ENCODE data around the gene FOXE1. TPM values are rescaled to one million over a fixed set of nuclear protein-coding genes. Genes with fewer than 3 reads are reported as not detected.

FOXE1 gene
- total and polyA plus RNA-seq, 10 of the 15 experiments (the other 5 are each of a cell fraction or from before 2014, with no cell fraction given), result not detected

DNA sequence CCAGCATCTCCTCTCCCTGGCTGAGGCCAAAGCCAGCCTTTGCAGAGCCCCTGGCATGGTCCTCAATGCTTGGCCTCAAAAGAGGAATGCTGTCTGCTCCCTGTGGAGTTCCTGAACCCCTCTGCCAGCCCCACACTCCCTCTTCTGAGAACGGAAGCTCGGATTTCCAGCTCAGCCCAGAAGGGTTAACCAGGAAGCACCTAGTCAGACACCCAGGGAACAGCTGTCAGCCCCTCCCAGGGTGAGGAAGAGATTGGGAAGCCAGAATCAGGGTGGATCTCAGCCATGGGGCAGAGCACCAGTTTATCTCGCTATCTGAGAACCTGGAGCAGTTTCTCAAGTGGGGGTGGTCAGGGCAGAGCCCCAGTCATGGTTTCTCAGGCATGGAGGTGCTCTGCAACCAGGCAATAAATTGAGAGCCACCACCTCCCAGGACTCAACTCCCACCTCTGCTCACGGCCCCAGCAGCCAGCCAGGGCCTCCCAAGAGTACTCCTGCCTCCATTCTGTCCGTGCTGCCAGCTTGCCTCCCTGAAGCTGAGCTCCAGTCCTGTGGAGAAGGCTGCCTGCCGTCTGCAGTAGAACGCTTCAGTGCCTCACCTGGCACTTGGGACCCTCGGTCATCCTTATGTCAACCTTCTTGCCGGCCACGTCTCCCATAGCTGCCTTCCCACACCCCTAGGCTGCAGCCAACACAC, 7.6 kb downstream of the FOXE1 start:
- Histone ChIP-seq H3K4me2 (ENCODE audit: control insufficient read depth, insufficient read depth) (no peak overlapping the region), H3K36me3 (ENCODE audit: control insufficient read depth in 2 of 2, insufficient read depth in 2 of 2, low read length in 1 of 2) (no peaks in the 10 kb centered on the region), H3K27me3 (replicated peaks in 1 of 2; ENCODE audit: control insufficient read depth in 2 of 2, insufficient read depth in 2 of 2, low read length in 1 of 2) (peaks cover 17 to 20% of the 10 kb centered on the region in 2 experiments), H3K9ac (ENCODE audit: control insufficient read depth, insufficient read depth, low read length) (no peak overlapping the region), H4K20me1 (ENCODE audit: control insufficient read depth, insufficient read depth) (no peaks in the 10 kb centered on the region), H3K4me1 (ENCODE audit: control insufficient read depth, insufficient read depth, low read length) (peaks cover 4% of the 10 kb centered on the region; the same call in 1 of the 2 replicates), H3K9me3 (replicated peaks; ENCODE audit: control insufficient read depth, insufficient read depth, low read length) (peaks cover 4% of the 10 kb centered on the region; the same call in 2 of the 3 replicates), H3K4me3 (no peak overlapping the region), H3K27ac (ENCODE audit: control insufficient read depth, insufficient read depth) (no peak overlapping the region), H2AFZ (ENCODE audit: control insufficient read depth, low read depth, low read length) (no peak overlapping the region), H3K79me2 (ENCODE audit: control insufficient read depth, insufficient read depth, low read length) (no peaks in the 10 kb centered on the region)
- WGBS (ENCODE audit: insufficient coverage, insufficient replicate concordance, low lambda C conversion rate, missing lambda C conversion rate), result 33% methylated on average over 10 of the region's 10 CpGs
- in situ Hi-C loops (cut with MboI) (no loop called here), intact Hi-C loops (cut with micrococcal nuclease; ENCODE audit: unreplicated experiment) (no loop called here)
- DNase-seq (ENCODE audit: low read depth, low spot score), result no peak
- ChIA-PET RAD21 (ENCODE audit: unreplicated experiment) (no interaction called here), SMC1A (ENCODE audit: uncharacterized antibody, unreplicated experiment) (no interaction called here), CTCF (interaction anchor here (1.6 kb wide), 3 partner anchors 14 to 41 kb away, joined by 3 read pairs; no protein-coding TSS in a partner anchor), POLR2A (no interaction called here)
- no TSS peak for BruUV-seq (replicated peaks)
- FAIRE-seq, result no peak
- ATAC-seq, result no peak
- TF ChIP-seq BCL11A (IDR thresholded peaks at IDR 0.05; ENCODE audit: low read depth, low read length) (no peak), SIN3A (IDR thresholded peaks at IDR 0.05; ENCODE audit: low read depth, low read length) (no peak), CHD2 (IDR thresholded peaks at IDR 0.05; ENCODE audit: borderline replicate concordance, low read depth, low read length) (no peak), ZNF274 (IDR thresholded peaks at IDR 0.05; ENCODE audit: insufficient read depth, insufficient read length) (no peak)
- TF ChIP-seq, protein P1, sequence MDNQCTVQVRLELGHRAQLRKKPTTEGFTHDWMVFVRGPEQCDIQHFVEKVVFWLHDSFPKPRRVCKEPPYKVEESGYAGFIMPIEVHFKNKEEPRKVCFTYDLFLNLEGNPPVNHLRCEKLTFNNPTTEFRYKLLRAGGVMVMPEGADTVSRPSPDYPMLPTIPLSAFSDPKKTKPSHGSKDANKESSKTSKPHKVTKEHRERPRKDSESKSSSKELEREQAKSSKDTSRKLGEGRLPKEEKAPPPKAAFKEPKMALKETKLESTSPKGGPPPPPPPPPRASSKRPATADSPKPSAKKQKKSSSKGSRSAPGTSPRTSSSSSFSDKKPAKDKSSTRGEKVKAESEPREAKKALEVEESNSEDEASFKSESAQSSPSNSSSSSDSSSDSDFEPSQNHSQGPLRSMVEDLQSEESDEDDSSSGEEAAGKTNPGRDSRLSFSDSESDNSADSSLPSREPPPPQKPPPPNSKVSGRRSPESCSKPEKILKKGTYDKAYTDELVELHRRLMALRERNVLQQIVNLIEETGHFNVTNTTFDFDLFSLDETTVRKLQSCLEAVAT (IDR thresholded peaks at IDR 0.05), result no peak

DNA sequence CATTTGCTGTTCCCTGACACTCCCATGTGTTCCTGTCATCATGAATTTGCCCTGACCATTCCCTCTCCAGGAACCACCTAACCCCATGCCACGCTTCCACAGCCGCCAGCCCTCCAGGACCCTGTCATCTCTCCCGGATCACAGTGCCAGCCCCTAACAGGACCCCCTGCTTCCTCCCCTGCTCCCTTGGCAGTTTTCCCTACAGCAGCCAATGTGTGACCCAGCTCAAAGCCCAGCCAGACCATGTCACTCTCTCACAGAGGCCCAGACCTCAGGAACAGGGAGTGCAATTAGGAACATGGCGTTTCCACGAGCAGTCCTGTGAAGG, 8.1 kb downstream of the FOXE1 start:
- Histone ChIP-seq H3K27ac (ENCODE audit: control insufficient read depth, insufficient read depth) (no peak overlapping the region), H3K9me3 (replicated peaks; ENCODE audit: control insufficient read depth, insufficient read depth, low read length) (peaks cover 4% of the 10 kb centered on the region; the same call in 2 of the 3 replicates), H3K36me3 (ENCODE audit: control insufficient read depth in 2 of 2, insufficient read depth in 2 of 2, low read length in 1 of 2) (no peaks in the 10 kb centered on the region), H4K20me1 (ENCODE audit: control insufficient read depth, insufficient read depth) (no peaks in the 10 kb centered on the region), H3K4me3 (no peak overlapping the region), H3K4me2 (ENCODE audit: control insufficient read depth, insufficient read depth) (no peak overlapping the region), H2AFZ (ENCODE audit: control insufficient read depth, low read depth, low read length) (no peak overlapping the region), H3K9ac (ENCODE audit: control insufficient read depth, insufficient read depth, low read length) (no peak overlapping the region), H3K79me2 (ENCODE audit: control insufficient read depth, insufficient read depth, low read length) (no peaks in the 10 kb centered on the region), H3K4me1 (ENCODE audit: control insufficient read depth, insufficient read depth, low read length) (peaks cover 4% of the 10 kb centered on the region; the same call in 1 of the 2 replicates), H3K27me3 (replicated peaks in 1 of 2; ENCODE audit: control insufficient read depth in 2 of 2, insufficient read depth in 2 of 2, low read length in 1 of 2) (peaks cover 17 to 19% of the 10 kb centered on the region in 2 experiments; a peak in 3 of 4 replicates)
- no peak for ATAC-seq
- no peak for DNase-seq (ENCODE audit: low read depth, low spot score)
- ChIA-PET RAD21 (ENCODE audit: unreplicated experiment) (no interaction called here), POLR2A (no interaction called here), CTCF (interaction anchor here (1.6 kb wide), 1 partner anchor 41 kb away, joined by 3 read pairs; no protein-coding TSS in a partner anchor), SMC1A (ENCODE audit: uncharacterized antibody, unreplicated experiment) (no interaction called here)
- in situ Hi-C loops (cut with MboI), result no loop called here
- intact Hi-C loops (cut with micrococcal nuclease; ENCODE audit: unreplicated experiment), result no loop called here
- no TSS peak for BruUV-seq (replicated peaks)
- FAIRE-seq, result no peak
- WGBS (ENCODE audit: insufficient coverage, insufficient replicate concordance, low lambda C conversion rate, missing lambda C conversion rate), result 42% methylated on average over 5 of the region's 5 CpGs
- TF ChIP-seq ESRRA (IDR thresholded peaks at IDR 0.05; ENCODE audit: low read length), result no peak
- TF ChIP-seq POLR2AphosphoS5 (IDR thresholded peaks at IDR 0.05; ENCODE audit: low read length), result no peak
- TF ChIP-seq ZBED1 (IDR thresholded peaks at IDR 0.05; ENCODE audit: borderline replicate concordance), result no peak
- TF ChIP-seq, protein P2, sequence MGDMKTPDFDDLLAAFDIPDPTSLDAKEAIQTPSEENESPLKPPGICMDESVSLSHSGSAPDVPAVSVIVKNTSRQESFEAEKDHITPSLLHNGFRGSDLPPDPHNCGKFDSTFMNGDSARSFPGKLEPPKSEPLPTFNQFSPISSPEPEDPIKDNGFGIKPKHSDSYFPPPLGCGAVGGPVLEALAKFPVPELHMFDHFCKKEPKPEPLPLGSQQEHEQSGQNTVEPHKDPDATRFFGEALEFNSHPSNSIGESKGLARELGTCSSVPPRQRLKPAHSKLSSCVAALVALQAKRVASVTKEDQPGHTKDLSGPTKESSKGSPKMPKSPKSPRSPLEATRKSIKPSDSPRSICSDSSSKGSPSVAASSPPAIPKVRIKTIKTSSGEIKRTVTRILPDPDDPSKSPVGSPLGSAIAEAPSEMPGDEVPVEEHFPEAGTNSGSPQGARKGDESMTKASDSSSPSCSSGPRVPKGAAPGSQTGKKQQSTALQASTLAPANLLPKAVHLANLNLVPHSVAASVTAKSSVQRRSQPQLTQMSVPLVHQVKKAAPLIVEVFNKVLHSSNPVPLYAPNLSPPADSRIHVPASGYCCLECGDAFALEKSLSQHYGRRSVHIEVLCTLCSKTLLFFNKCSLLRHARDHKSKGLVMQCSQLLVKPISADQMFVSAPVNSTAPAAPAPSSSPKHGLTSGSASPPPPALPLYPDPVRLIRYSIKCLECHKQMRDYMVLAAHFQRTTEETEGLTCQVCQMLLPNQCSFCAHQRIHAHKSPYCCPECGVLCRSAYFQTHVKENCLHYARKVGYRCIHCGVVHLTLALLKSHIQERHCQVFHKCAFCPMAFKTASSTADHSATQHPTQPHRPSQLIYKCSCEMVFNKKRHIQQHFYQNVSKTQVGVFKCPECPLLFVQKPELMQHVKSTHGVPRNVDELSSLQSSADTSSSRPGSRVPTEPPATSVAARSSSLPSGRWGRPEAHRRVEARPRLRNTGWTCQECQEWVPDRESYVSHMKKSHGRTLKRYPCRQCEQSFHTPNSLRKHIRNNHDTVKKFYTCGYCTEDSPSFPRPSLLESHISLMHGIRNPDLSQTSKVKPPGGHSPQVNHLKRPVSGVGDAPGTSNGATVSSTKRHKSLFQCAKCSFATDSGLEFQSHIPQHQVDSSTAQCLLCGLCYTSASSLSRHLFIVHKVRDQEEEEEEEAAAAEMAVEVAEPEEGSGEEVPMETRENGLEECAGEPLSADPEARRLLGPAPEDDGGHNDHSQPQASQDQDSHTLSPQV (IDR thresholded peaks at IDR 0.05), result no peak
- no peak for TF ChIP-seq SPI1 (IDR thresholded peaks at IDR 0.05; ENCODE audit: borderline replicate concordance, insufficient read depth, low read depth, low read length)
- TF ChIP-seq MEF2B (IDR thresholded peaks at IDR 0.05; ENCODE audit: partially characterized antibody, poor library complexity, severe bottlenecking), result no peak
